ENCODE measurements around the gene DUSP9.

DUSP9 gene

GRCh38 chrX:153635788-153636668 lies 11.0 kb upstream of the DUSP9 start:
- peak; percentile 45 for TF ChIP-seq CTCF (IDR thresholded peaks at IDR 0.05; ENCODE audit: low read depth, low read length)
- DNase-seq (ENCODE audit: low read depth in 2 of 2): peak in 1 of 2 donors; percentile 3
- H3K4me3 ChIP-seq (replicated peaks in 1 of 2; ENCODE audit: low read depth in 2 of 2, low read length in 2 of 2): no peak overlapping the region

GRCh38 chrX:153636716-153637115 lies 10.3 kb upstream of the DUSP9 start:
- TF ChIP-seq CTCF (IDR thresholded peaks at IDR 0.05; ENCODE audit: low read depth, low read length): no peak
- no peak for DNase-seq (ENCODE audit: low read depth in 2 of 2)

GRCh38 chrX:153637121-153638040 lies 9.6 kb upstream of the DUSP9 start:
- no peak for TF ChIP-seq CTCF (IDR thresholded peaks at IDR 0.05; ENCODE audit: low read depth, low read length)
- DNase-seq (ENCODE audit: low read depth in 2 of 2): no peak
- no peak overlapping the region for H3K4me3 ChIP-seq (replicated peaks in 1 of 2; ENCODE audit: low read depth in 2 of 2, low read length in 2 of 2)

More at GRCh38 chrX:153636716-153637115, 10.3 kb upstream of the DUSP9 start:
- no peak overlapping the region for H3K4me3 ChIP-seq (replicated peaks in 1 of 2; ENCODE audit: low read depth in 2 of 2, low read length in 2 of 2)

- no peak for TF ChIP-seq CTCF (IDR thresholded peaks at IDR 0.05; ENCODE audit: low read depth, low read length)
- H3K4me3 ChIP-seq (replicated peaks in 1 of 2; ENCODE audit: low read depth in 2 of 2, low read length in 2 of 2): no peak overlapping the region
- no peak for DNase-seq (ENCODE audit: low read depth in 2 of 2)
Observed at GRCh38 chrX:153638041-153638371, 9.0 kb upstream of the DUSP9 start.

GRCh38 chrX:153638436-153639176 lies 8.4 kb upstream of the DUSP9 start:
- no peak for TF ChIP-seq CTCF (IDR thresholded peaks at IDR 0.05; ENCODE audit: low read depth, low read length)
- DNase-seq (ENCODE audit: low read depth in 2 of 2): no peak

More at GRCh38 chrX:153638436-153639176, 8.4 kb upstream of the DUSP9 start:
- H3K4me3 ChIP-seq (replicated peaks in 1 of 2; ENCODE audit: low read depth in 2 of 2, low read length in 2 of 2): no peak overlapping the region
